Progenitor cell of endocrine pancreas (in vitro differentiated cells): ENCODE measurements around the gene DDX47. TPM values are rescaled to one million over a fixed set of nuclear protein-coding genes. Genes with fewer than 3 reads are reported as not detected.

Experiments
- DNase-seq: peaks from one replicate; pipeline ENCODE4 v3.0.0; 2021; ENCODE audit warnings: low spot score; ENCODE audit not compliant: unreplicated experiment
- H3K27ac Mint-ChIP-seq: 2 replicates; pipeline ENCODE4 v1.8.0; 2021; ENCODE audit warnings: mild to moderate bottlenecking, moderate library complexity, mixed read lengths
- H3K27me3 Mint-ChIP-seq: 2 replicates; pipeline ENCODE4 v1.8.0; 2021; ENCODE audit warnings: mixed read lengths
- H3K36me3 Mint-ChIP-seq: 2 replicates; pipeline ENCODE4 v1.8.0; 2022; ENCODE audit warnings: mixed read lengths; ENCODE audit not compliant: insufficient read depth
- H3K4me1 Mint-ChIP-seq: 2 replicates; pipeline ENCODE4 v1.8.0; 2021; ENCODE audit warnings: low read depth, mixed read lengths
- H3K4me3 Mint-ChIP-seq: 2 replicates; pipeline ENCODE4 v1.8.0; 2021; ENCODE audit warnings: low read depth, mild to moderate bottlenecking, moderate library complexity, mixed read lengths
- H3K9me3 Mint-ChIP-seq: 2 replicates; pipeline ENCODE4 v1.8.0; 2021; ENCODE audit warnings: low read depth, mixed read lengths
- total RNA-seq: library from RNA; stranded (reverse); gene quantifications from 2 replicates; pipeline ENCODE4 v1.2.1, GENCODE V29; 2021
- TF ChIP-seq, protein P1 (sequence below): fragments of 200-600 bp; sonication (generic); IDR thresholded peaks from one replicate; pipeline ENCODE4 v1.5.0; 2021; ENCODE audit warnings: antibody characterized with exemption, mild to moderate bottlenecking; ENCODE audit not compliant: unreplicated experiment

DDX47 gene
- total RNA-seq, 1 donor from 2014 or later = 115 TPM

DNA sequence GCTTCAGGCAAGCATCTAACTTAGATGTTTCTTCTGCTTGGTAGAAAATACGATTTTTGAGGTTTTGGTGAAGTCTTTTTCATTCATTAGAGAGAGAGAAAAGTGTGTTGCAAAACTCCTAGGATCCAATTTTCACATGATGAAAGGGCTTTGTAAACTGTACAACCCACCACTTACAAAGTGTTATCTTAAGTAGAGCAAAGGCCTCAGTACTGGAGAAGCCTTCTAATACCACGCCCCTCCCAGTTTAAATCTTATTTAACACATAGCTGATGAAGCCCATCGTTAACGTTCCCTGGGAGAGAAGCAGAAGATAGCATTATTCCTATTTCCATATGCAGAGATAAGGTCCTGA is 26.8 kb upstream of the DDX47 start:
- H3K27me3 Mint-ChIP-seq = peaks cover 35% of the 10 kb centered on the region
- H3K27ac Mint-ChIP-seq = no peak overlapping the region
- TF ChIP-seq, protein P1, sequence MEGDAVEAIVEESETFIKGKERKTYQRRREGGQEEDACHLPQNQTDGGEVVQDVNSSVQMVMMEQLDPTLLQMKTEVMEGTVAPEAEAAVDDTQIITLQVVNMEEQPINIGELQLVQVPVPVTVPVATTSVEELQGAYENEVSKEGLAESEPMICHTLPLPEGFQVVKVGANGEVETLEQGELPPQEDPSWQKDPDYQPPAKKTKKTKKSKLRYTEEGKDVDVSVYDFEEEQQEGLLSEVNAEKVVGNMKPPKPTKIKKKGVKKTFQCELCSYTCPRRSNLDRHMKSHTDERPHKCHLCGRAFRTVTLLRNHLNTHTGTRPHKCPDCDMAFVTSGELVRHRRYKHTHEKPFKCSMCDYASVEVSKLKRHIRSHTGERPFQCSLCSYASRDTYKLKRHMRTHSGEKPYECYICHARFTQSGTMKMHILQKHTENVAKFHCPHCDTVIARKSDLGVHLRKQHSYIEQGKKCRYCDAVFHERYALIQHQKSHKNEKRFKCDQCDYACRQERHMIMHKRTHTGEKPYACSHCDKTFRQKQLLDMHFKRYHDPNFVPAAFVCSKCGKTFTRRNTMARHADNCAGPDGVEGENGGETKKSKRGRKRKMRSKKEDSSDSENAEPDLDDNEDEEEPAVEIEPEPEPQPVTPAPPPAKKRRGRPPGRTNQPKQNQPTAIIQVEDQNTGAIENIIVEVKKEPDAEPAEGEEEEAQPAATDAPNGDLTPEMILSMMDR = no peak

DNA sequence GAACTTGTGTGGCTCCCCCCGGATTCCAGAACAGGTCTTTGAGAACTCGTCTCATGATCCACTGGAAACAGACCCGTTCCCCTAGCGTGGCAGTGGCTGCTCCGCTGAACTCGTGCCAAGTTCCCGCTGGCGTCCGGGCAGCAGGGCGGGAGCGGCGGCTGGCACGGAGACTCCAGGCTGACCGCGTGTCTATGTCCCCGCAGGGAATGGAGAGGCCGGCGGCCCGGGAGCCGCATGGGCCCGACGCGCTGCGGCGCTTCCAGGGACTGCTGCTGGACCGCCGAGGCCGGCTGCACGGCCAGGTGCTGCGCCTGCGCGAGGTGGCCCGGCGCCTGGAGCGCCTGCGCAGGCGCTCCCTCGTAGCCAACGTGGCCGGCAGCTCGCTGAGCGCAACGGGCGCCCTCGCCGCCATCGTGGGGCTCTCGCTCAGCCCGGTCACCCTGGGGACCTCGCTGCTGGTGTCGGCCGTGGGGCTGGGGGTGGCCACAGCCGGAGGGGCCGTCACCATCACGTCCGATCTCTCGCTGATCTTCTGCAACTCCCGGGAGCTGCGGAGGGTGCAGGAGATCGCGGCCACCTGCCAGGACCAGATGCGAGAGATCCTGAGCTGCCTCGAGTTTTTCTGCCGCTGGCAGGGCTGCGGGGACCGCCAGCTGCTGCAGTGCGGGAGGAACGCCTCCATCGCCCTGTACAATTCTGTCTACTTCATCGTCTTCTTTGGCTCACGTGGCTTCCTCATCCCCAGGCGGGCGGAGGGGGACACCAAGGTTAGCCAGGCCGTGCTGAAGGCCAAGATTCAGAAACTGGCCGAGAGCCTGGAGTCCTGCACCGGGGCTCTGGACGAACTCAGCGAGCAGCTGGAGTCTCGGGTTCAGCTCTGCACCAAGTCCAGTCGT is 26.2 kb upstream of the DDX47 start:
- peak overlapping the region; percentile 65 for H3K4me3 Mint-ChIP-seq
- no peak overlapping the region for H3K27ac Mint-ChIP-seq
- peaks cover 35% of the 10 kb centered on the region for H3K27me3 Mint-ChIP-seq
- TF ChIP-seq, protein P1 = peak; percentile 32
- peak; percentile 61 for DNase-seq
- peaks cover 4% of the 10 kb centered on the region for H3K9me3 Mint-ChIP-seq
- H3K4me1 Mint-ChIP-seq = peaks cover 26% of the 10 kb centered on the region
- H3K36me3 Mint-ChIP-seq = peaks cover 6% of the 10 kb centered on the region

More for the DNA sequence above, 26.8 kb upstream of the DDX47 start:
- peaks cover 4% of the 10 kb centered on the region for H3K9me3 Mint-ChIP-seq
- peak overlapping the region; percentile 65 for H3K4me3 Mint-ChIP-seq
- no peak for DNase-seq
- peaks cover 6% of the 10 kb centered on the region for H3K36me3 Mint-ChIP-seq
- H3K4me1 Mint-ChIP-seq = peaks cover 19% of the 10 kb centered on the region

DNA sequence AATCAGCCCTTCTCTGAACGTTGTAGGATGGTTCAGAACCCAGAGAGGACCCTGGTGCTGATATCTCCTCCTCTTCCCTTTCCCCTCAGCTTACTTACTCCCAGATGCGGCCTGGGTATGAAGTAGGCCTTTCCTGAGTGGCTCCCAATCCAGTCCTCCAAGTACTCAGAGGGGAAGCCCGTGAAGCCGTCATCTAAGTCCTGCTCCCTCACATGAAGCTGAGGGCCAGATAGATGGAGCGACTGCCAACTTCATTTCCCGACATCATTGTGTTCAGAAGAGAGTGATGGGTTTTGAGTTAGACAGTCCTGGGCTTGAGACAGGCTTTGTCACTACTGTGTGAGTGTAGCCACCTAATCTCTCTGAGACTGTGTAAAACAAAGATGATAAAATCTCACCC is 25.0 kb upstream of the DDX47 start:
- peaks cover 33% of the 10 kb centered on the region for H3K27me3 Mint-ChIP-seq
- H3K27ac Mint-ChIP-seq = no peak overlapping the region
- DNase-seq = no peak
- peak overlapping the region; percentile 49 for H3K4me3 Mint-ChIP-seq
- peaks cover 29% of the 10 kb centered on the region for H3K4me1 Mint-ChIP-seq
- TF ChIP-seq, protein P1 = no peak
- H3K36me3 Mint-ChIP-seq = peaks cover 3% of the 10 kb centered on the region
- H3K9me3 Mint-ChIP-seq = no peaks in the 10 kb centered on the region

DNA sequence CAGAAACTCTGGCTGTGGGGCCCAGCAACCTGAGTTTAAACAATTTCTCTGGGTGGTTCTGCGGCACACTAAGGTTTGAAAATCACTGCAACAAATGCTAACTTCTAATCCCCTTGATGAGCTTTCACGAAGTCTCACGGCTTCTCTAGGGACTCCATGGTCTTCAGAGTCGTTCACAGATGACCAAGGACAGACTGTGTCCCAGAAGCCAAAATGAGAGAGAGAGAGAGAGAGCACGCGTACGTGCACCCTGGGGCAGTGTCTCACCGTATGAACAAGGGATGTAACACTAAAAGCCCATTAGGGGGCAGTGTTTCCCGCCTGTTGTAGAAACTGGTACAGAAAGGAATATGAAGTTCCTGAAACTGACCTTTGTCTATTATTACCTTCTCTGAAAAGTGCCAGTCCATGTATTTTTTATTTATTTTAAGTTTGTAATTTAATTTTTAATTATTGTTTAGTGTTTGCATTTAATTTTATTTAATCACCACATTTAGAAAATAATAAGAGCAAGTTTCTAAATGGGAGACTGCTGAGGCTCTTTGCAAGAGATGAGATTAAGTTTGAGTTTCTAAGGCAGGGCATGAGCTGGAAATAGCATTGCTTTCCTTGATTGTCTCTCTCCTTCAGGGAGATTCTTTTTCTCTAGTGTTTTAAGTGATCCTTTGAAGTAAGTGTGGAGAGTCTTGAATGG is 24.3 kb upstream of the DDX47 start:
- Mint-ChIP-seq H3K27ac (peak overlapping the region; percentile 82), H3K36me3 (peaks cover 3% of the 10 kb centered on the region), H3K4me3 (peak overlapping the region; percentile 51), H3K27me3 (peaks cover 33% of the 10 kb centered on the region), H3K9me3 (no peaks in the 10 kb centered on the region), H3K4me1 (peaks cover 29% of the 10 kb centered on the region)
- DNase-seq = no peak
- TF ChIP-seq, protein P1 = peak; percentile 93

DNA sequence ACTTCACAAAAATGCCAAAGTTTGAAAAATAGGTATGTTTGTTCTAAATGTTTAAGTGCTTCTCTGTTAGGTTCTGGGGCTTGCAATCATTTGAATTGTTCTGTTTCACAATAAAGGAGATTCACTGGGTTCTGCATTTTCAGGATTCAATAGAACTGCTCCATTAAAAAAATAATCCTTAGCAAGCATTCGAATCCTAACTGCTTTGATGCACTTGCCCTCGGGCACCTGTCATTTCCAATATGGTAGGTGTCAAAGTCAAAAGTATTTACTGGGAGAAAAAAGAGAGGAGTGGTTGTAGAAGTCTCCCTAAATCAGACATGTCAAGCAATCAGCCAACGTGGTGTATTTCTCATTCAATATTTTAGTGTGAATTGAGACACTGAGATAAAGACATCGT is 22.2 kb upstream of the DDX47 start:
- Mint-ChIP-seq H3K4me3 (peak overlapping the region; percentile 49), H3K27ac (no peak overlapping the region)
- no peak for DNase-seq

More for the DNA sequence above, 22.2 kb upstream of the DDX47 start:
- Mint-ChIP-seq H3K36me3 (peaks cover 3% of the 10 kb centered on the region), H3K4me1 (peaks cover 27% of the 10 kb centered on the region), H3K27me3 (peaks cover 14% of the 10 kb centered on the region), H3K9me3 (no peaks in the 10 kb centered on the region)
- TF ChIP-seq, protein P1 = no peak
